GM19467 (cell line): Measurements from ENCODE around the gene BRD1.

Source experiments
- ATAC-seq: cut with Tn5 transposase; IDR thresholded peaks from one replicate; pipeline ENCODE4 v1.9.1; 2021; ENCODE audit warnings: mild to moderate bottlenecking, moderate library complexity; ENCODE audit not compliant: unreplicated experiment

BRD1 gene

GRCh38 chr22:49735411-49735900, 92.2 kb downstream of the BRD1 start:
- no peak for ATAC-seq

- ATAC-seq, result no peak
These were observed 92.8 kb downstream of the BRD1 start for GRCh38 chr22:49734882-49735281.

- ATAC-seq, result no peak
These were observed 93.3 kb downstream of the BRD1 start for GRCh38 chr22:49734390-49734789.

- no peak for ATAC-seq
These were observed 94.0 kb downstream of the BRD1 start for GRCh38 chr22:49733631-49734030.

GRCh38 chr22:49730656-49731055, 97.0 kb downstream of the BRD1 start:
- no peak for ATAC-seq

- no peak for ATAC-seq
These were observed 99.0 kb downstream of the BRD1 start for GRCh38 chr22:49728570-49729271.

- no peak for ATAC-seq
These were observed 99.6 kb downstream of the BRD1 start for GRCh38 chr22:49727881-49728569.

- no peak for ATAC-seq
These were observed 100.3 kb downstream of the BRD1 start for GRCh38 chr22:49727191-49727880.

GRCh38 chr22:49726701-49727101, 101.0 kb downstream of the BRD1 start:
- ATAC-seq, result no peak

GRCh38 chr22:49726022-49726681, 101.5 kb downstream of the BRD1 start:
- ATAC-seq, result no peak

GRCh38 chr22:49725516-49725915, 102.2 kb downstream of the BRD1 start:
- no peak for ATAC-seq

- no peak for ATAC-seq
These were observed 102.7 kb downstream of the BRD1 start for GRCh38 chr22:49724893-49725489.

GRCh38 chr22:49724030-49724892, 103.4 kb downstream of the BRD1 start:
- no peak for ATAC-seq

- ATAC-seq, result no peak
These were observed 104.1 kb downstream of the BRD1 start for GRCh38 chr22:49723478-49724029.
